Suppressor macrophage treated with lipopolysaccharide for 4 hours (primary cell): ENCODE results near the gene PRB2.
"Not testable (repeated sequence)": the region's sequence is repeated elsewhere in the genome, so short reads cannot be mapped to it uniquely, and the experiment has no call there.

Source experiments
- DNase-seq: peaks from one replicate; pipeline ENCODE4 v3.0.0-alpha.2; 2020

Gene PRB2

GRCh38 chr12:11395467-11395866 is at the start of gene PRB2:
Gene PRB2 (minus strand): TSS chr12:11395567. CDS start chr12:11395529, 38 bp downstream.
- not testable (repeated sequence) for DNase-seq

DNA sequence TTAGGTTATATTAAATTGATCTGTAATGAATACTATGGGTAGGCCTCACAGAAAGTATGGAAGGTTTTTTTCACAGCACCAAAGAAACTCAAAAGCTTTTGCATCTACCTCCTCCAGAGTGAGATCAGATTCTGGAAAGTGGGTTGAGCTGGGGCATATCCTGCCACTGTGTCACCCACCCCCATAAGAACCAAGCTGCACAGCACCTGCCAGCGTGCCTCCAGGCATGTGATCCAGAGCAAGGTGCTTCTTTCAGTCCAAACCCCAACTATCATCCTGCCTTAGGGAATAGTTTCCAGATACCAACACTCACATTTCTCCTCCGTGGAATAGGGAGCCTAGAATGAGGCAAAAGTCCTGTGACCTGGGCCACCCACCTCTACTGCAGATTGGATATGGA is 42.6 kb upstream of the PRB2 start:
- DNase-seq, result no peak

- no peak for DNase-seq
These were observed 38.3 kb upstream of the PRB2 start for GRCh38 chr12:11433664-11434063.

- no peak for DNase-seq
These were observed 36.1 kb upstream of the PRB2 start for GRCh38 chr12:11431486-11431885.

GRCh38 chr12:11427341-11427740 is 32.0 kb upstream of the PRB2 start:
- DNase-seq, result no peak

- peak; percentile 20 for DNase-seq
These were observed 17.4 kb upstream of the PRB2 start for GRCh38 chr12:11412731-11413130.

DNA sequence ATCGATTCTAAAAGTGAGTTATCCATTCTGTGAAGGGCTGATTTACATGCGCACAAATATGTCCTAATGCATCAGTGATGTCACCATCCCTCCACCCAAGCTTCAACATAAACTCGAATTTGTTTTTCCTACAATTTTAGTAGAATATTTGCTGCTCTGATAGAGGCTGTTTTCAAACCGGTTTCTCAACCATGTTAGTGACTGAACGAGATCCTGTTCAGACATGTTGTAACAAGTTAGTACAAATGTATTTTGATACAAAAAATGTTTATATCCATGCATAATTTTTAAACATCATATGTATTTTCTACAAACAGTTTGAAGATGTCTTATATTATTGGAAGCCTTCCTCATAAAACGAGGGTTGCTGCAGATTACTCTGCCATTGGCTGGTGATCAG is 12.7 kb upstream of the PRB2 start:
- DNase-seq, result no peak

GRCh38 chr12:11397366-11397765 is 2.0 kb upstream of the PRB2 start:
- peak; percentile 50 for DNase-seq

GRCh38 chr12:11391456-11391855 is 3.9 kb downstream of the PRB2 start:
- peak; percentile 71 for DNase-seq

- DNase-seq, result not testable (repeated sequence)
These were observed 17.9 kb downstream of the PRB2 start for GRCh38 chr12:11377420-11377819.

GRCh38 chr12:11361151-11361550 is 34.2 kb downstream of the PRB2 start:
- DNase-seq, result no peak

- DNase-seq, result not testable (repeated sequence)
These were observed 35.0 kb downstream of the PRB2 start for GRCh38 chr12:11360205-11360883.

GRCh38 chr12:11351736-11352135 is 43.6 kb downstream of the PRB2 start:
- DNase-seq, result peak; percentile 2

DNA sequence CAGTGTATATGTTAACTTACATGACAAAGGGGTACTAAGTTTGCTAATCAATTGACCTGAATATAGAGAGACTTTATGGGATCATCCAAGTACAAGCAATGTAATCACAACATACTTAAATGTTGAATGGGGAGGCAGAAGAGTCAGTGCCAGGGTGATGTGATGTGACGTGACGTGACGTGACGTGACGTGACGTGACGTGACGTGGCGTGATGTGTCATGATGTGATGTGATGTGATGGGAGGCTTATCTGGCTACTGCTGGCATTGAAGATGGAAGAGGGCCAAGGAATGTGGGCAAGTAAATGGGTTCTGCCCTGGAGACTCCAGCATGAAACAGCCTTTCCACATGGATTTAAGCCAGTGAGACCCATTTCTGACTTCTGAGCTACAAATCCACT is 46.9 kb downstream of the PRB2 start:
- DNase-seq, result no peak

DNA sequence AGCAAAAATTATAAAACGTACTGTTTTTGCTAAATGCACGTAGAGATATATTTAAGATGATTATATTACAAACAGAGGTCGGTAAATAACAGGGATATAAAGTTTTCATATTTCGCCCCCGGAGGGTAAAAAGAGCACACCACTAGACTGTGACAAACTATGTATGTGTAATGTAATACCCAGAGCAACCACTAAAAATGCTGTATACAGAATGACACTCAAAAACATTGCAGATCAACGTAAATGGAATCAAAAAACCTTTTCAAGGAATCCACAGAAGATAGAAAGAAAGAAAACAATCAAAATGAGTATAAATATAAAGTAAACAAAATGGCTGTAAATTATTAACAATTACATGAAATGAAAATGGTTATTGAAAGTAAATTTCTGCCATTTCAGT is 47.6 kb downstream of the PRB2 start:
- no peak for DNase-seq

- no peak for DNase-seq
These were observed 50.9 kb downstream of the PRB2 start for GRCh38 chr12:11344500-11344899.
